Bone marrow (tissue), 2 donors: ENCODE results near the gene RHBDD1.

Experiments
- DNase-seq, 2 donors: peaks; one replicate each; lab custom pipeline; 2025; lab: John Stamatoyannopoulos, UW

RHBDD1 gene

GRCh38 chr2:226983895-226984749 lies 148.3 kb downstream of the RHBDD1 start:
- no peak for DNase-seq

DNA sequence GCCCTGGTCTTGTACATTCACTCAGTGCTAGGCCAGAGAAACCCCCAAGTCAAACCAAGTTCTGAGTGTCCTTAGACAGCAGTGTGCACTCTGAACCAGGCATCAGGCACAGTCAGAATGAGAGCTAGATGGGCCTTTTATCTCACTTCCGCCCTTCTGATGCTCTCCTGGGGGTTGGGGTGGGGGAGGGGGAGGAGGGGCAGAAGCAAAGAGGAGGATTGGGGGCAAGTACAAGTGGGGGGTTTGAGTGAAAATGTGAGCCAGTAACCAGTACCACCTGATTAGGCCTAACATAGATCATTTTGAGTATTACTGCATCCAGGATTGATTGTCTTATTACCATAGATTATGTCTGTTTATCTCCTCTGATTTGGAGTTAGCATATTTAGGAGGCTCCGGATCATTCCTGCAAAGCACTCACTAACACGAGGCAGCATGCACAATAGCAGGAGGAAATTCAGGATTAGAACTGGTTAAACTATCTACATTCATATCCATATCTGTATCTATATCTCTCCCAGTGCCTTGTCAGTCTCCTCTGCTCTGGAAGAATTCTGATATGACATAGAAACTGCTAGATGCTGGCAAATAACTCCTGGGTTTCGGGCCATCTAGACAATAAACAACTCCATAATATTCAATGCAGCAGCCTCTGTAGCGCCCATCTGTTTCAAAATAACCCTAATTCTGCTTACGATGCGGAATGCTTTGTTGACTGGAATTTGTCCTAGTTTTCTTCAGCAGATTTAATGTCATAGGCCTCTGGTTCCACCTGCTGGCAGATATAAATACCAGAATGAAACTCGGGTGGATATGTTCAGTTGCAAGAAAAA lies 149.1 kb downstream of the RHBDD1 start:
- DNase-seq = no peak

DNA sequence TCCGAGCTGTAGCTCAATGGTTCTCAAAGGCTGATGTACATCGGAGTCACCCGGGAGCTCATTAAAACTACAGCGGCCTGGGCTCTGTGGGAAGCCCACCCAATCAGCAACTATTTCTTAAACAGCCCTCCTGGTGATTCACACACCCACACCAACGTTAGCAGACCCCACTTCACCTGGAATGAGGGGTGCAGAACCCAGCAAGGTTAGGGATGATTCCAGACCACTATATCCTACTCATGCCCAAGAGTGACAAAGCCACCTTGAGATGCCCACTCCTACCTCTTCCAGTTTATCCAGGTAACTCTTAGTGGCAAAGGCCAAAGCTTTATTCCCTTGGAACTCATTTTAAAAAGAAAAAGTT lies 149.7 kb downstream of the RHBDD1 start:
- no peak for DNase-seq

GRCh38 chr2:226991663-226992062 lies 155.8 kb downstream of the RHBDD1 start:
- no peak for DNase-seq

- DNase-seq = no peak
Observed at GRCh38 chr2:226993171-226993570, 157.3 kb downstream of the RHBDD1 start.

- DNase-seq = no peak
Observed at GRCh38 chr2:226994775-226995174, 158.9 kb downstream of the RHBDD1 start.

DNA sequence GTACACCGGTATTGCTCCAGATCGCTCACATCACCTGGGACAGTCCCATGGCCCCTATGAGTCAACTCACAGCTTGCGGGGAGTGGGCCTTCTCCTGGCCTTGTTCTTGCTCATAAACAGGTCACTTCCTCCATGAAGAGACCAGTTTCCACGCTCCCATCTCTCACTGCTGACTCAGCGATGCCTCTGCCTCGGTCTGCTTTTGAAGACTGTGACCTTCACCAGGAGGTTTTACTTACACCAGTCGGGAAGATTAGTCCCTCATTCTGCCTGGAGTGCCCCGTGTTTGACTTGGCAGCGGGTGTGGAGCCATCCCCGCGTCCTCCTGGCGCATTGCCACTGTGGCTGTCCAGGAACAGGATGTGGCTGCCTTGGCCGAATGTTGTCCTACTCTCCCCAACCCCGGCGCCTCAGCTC lies 159.8 kb downstream of the RHBDD1 start:
- DNase-seq = no peak

- no peak for DNase-seq
Observed at GRCh38 chr2:226999661-227000060, 163.8 kb downstream of the RHBDD1 start.

GRCh38 chr2:227000123-227000522 lies 164.3 kb downstream of the RHBDD1 start:
- no peak for DNase-seq

GRCh38 chr2:227004482-227004881 lies 168.6 kb downstream of the RHBDD1 start:
- no peak for DNase-seq

DNA sequence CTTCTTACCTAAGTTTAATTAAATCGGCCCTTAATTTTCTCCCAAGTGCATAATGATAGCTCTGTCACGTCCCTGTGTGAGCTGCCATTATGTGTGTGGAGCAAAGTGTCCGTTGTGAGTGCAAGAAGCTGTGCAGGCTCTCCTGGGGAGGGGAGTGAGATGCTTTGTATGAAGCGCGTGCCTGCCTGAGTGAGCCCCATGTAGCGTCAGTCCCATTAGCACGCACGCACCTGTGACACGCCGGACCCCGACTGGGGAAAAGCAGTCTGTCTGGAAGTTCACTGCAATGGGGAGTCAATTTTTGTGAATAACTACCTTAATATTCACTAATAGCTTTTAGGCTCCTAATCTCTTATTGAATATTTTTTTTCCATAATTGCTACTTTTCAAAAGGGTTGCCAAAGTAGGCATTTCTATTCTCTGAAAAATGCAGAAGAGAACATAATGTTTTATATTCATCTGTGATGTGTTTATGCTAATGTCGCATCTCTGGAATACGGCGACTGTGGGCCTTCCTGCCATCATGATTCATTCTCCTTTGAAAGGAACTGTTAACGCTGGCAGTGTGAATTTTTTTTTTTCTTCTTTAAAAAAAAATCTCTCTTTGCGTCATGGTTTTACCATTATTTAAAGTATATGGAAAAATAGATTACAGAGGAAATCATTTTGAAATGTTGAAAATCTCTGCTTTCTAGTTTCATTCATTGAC lies 170.5 kb downstream of the RHBDD1 start:
- no peak for DNase-seq

DNA sequence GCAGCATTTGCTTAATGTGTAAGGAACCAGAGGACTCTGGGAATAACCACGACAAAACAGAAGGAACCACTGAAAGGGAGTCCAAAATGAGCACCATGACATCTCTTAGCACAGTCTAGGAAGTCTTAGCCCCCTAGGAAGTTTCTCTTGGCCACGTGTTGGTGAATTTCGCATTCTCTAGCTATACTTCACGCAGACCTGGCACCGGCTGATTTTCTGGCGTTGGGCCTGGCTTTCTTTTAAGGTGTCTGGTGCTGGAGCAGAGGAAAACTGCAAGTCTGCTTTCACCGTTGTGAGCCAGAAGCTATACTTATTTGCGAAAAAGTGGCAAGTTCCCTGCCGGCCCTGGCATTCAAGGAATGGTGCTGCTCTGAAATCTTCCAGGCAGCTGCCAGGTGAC lies 171.3 kb downstream of the RHBDD1 start:
- no peak for DNase-seq

DNA sequence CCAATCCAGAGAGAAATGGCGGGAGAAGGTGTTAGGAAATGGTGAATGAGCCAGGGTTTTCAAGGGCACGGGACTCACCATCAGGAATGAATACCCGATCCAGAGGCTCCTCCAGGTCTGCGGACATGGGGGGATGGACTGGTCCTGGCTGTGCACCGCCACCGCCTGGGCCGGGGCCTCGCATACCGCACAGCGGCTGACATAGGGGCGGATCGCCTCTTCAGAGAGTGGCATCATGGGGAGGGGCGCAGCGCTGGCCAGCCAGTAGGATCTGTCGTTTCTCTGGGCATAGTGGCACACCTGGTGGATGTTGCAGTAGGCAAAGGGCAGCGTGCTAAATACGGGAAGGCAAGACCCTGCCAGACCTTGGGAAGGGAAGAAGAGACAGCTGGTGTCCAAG lies 172.1 kb downstream of the RHBDD1 start:
- DNase-seq = no peak

GRCh38 chr2:227010433-227010832 lies 174.6 kb downstream of the RHBDD1 start:
- no peak for DNase-seq

DNA sequence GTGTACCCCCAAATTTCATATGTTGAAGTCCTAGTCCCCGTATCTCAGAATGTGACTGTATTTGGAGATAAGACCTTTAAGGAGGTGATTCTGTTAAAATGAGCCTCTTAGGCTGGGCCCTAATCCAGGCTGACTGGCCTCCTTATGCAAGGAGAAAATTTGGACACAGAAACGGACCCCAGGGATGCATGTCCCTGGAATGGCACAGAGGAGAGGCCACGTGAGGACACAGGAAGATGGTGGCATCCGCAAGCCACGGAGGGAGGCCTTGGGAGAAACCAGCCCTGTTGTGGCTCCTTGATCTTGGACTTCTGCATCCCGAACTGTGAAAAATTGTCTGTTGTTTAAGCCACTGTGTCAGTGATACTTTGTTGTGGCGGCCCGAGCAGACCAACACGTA lies 177.5 kb downstream of the RHBDD1 start:
- no peak for DNase-seq

GRCh38 chr2:227013881-227014280 lies 178.0 kb downstream of the RHBDD1 start:
- DNase-seq = no peak

GRCh38 chr2:227016894-227017293 lies 181.0 kb downstream of the RHBDD1 start:
- no peak for DNase-seq

DNA sequence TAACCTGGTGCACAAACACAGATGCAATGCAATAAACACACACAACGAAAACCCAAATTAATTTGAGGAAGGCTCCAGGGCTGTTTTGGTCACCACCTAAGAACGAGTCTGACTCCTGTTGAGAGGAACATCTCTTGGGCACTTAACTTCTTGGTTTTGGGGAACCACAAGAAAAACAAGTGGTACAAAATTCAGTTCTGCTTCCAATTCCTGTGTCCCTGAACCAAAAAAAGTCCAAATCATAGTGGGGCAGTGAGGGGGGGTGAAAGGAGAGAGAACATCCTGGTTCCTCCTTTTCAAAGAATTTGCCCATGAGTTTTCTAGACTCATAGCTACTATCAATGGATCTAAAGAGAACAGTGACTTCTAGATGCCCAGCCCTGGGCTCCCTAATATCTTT lies 184.6 kb downstream of the RHBDD1 start:
- DNase-seq = no peak

DNA sequence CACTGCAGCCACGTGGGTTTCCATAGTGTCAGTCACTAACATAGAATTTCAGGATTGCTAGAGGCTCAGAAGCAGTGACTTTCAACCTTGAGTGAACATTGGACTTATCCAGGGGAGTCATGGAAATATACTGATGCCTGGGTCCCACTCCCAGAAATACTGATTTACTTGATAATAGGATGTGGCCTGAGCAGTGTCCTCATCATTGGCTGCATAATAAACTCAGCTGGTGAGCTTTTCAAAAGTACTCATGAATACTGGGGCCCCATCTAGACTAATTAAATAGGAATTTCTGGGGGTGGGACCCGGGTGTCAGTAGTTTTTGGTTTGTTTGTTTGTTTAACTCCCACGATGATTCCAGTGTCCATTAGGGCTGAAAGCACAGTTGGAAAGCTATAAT lies 186.8 kb downstream of the RHBDD1 start:
- no peak for DNase-seq

DNA sequence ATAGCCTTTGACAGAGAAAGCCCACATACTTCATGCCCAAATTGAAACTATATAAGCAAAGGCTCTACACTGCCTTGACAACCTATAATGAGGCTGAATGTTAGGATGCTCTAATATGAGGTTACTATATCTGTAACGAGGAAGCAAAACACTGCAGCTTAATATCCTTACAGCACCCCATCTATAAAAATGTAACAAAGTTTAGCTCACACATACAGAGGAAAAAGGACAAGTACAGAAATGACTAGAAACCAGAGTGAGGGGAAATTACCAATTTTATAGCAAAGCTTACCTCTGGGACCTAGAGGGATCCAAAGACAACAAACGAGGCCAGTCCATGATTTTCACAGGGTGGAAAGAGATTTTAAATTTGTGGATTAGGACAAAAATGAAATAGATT lies 189.7 kb downstream of the RHBDD1 start:
- DNase-seq = no peak

- DNase-seq = no peak
Observed at GRCh38 chr2:227029426-227030105, 193.7 kb downstream of the RHBDD1 start.

DNA sequence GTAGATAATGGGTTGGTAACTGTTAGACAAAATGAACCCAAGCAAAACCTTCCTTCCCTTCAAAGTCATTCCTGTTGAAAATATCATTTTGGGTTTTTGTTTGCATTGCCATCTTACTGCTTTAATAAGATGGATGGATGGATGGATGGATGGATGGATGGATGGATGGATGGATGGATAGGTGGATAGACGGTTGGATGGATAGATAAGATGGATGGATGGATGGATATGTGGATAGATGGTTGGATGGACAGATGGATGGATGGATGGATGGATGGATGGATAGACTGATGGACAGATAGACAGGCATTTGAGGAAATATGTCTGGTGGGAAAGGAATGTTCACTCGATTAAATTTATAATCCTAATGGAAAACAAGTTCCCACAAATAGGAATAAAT lies 194.9 kb downstream of the RHBDD1 start:
- no peak for DNase-seq
